OCI-LY3 (cell line): ENCODE results near the gene CYP2J2.

Experiments
- H2AFZ ChIP-seq: fragments of 200-600, 300-600 bp; shearing (Covaris generic); 2 replicates; pipeline ENCODE4 v1.6.0; 2014; ENCODE audit warnings: antibody characterized with exemption, low read depth, low read length
- H3K27ac ChIP-seq: fragments of 200-600, 300-600 bp; sonication (generic); 2 replicates; pipeline ENCODE4 v1.5.1; 2014; ENCODE audit warnings: mild to moderate bottlenecking, low read length, moderate library complexity, mixed read lengths
- H3K27me3 ChIP-seq: fragments of 200-600, 300-600 bp; sonication (generic); 2 replicates; pipeline ENCODE4 v1.6.1; 2014; ENCODE audit warnings: low read depth, low read length, mixed read lengths
- H3K36me3 ChIP-seq: fragments of 200-600, 300-600 bp; sonication (generic); replicated peaks from 2 replicates; pipeline ENCODE3; 2014; ENCODE audit warnings: low read depth, low read length, mixed read lengths
- H3K4me1 ChIP-seq: fragments of 300-600, 200-600 bp; sonication (generic); 2 replicates; pipeline ENCODE4 v1.6.1; 2014; ENCODE audit warnings: low read length, mixed read lengths
- H3K4me2 ChIP-seq: fragments of 200-600, 300-600 bp; sonication (generic); 2 replicates; pipeline ENCODE4 v1.6.1; 2014; ENCODE audit warnings: low read length, mixed read lengths
- H3K4me3 ChIP-seq: fragments of 300-600, 200-600 bp; sonication (generic); 2 replicates; pipeline ENCODE4 v1.5.1; 2014; ENCODE audit warnings: antibody characterized with exemption, mild to moderate bottlenecking, low read length, moderate library complexity
- H3K79me2 ChIP-seq: fragments of 300-600, 200-600 bp; shearing (Covaris generic); 2 replicates; pipeline ENCODE4 v1.6.1; 2014; ENCODE audit warnings: mild to moderate bottlenecking, low read length, mixed read lengths
- H3K9ac ChIP-seq: fragments of 300-600, 200-600 bp; shearing (Covaris generic); 2 replicates; pipeline ENCODE4 v1.6.0; 2014; ENCODE audit warnings: mild to moderate bottlenecking, low read length, moderate library complexity
- H3K9me3 ChIP-seq: fragments of 200-600, 300-600 bp; shearing (Covaris generic); 2 replicates; pipeline ENCODE4 v1.6.1; 2014; ENCODE audit warnings: low read length, mixed read lengths; ENCODE audit not compliant: insufficient read depth
- H4K20me1 ChIP-seq: fragments of 200-600, 300-600 bp; sonication (generic); 2 replicates; pipeline ENCODE4 v1.6.1; 2016; ENCODE audit warnings: low read length, mixed read lengths; ENCODE audit not compliant: insufficient read depth
- EZH2phosphoT487 ChIP-seq: fragments of 200-600 bp; shearing (Covaris generic); IDR thresholded peaks from 2 replicates; pipeline ENCODE4 v1.6.1; 2018; ENCODE audit warnings: antibody characterized with exemption, mixed run types, low read depth
- TF ChIP-seq, protein P1 (sequence below): fragments of 200-600, 300-600 bp; sonication (generic); IDR thresholded peaks from 2 replicates; pipeline ENCODE4 v1.5.1; 2014; ENCODE audit warnings: antibody characterized with exemption, low read length, low read depth

Gene CYP2J2

DNA sequence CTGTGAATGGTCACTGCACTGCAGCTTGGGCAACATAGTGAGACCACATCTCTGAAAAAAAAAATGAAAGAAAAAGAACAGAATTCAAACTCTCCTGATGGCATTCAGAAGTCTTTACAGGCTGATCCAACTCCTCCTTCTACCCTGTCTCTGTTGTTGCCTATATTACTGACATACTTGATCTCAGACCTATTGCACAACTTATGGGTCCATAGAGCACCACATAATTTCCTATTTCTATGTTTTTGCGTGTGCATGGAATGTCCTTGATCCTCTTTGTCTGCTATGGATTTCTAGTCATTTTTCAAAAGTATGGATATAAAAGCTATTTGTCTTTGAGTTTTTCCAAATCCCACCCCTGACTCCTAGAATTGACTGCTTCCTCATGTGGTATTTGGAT lies 22.4 kb upstream of the CYP2J2 start:
- Histone ChIP-seq H3K4me1 (peaks cover 5% of the 10 kb centered on the region; the same call in 1 of the 2 replicates), H3K4me3 (no peak overlapping the region), H3K9me3 (no peaks in the 10 kb centered on the region), H3K4me2 (no peak overlapping the region), H3K9ac (no peak overlapping the region), H3K27ac (no peak overlapping the region), H3K36me3 (no peaks in the 10 kb centered on the region), H3K79me2 (no peaks in the 10 kb centered on the region), H3K27me3 (no peaks in the 10 kb centered on the region), H2AFZ (no peak overlapping the region), H4K20me1 (no peaks in the 10 kb centered on the region)
- TF ChIP-seq, protein P1, sequence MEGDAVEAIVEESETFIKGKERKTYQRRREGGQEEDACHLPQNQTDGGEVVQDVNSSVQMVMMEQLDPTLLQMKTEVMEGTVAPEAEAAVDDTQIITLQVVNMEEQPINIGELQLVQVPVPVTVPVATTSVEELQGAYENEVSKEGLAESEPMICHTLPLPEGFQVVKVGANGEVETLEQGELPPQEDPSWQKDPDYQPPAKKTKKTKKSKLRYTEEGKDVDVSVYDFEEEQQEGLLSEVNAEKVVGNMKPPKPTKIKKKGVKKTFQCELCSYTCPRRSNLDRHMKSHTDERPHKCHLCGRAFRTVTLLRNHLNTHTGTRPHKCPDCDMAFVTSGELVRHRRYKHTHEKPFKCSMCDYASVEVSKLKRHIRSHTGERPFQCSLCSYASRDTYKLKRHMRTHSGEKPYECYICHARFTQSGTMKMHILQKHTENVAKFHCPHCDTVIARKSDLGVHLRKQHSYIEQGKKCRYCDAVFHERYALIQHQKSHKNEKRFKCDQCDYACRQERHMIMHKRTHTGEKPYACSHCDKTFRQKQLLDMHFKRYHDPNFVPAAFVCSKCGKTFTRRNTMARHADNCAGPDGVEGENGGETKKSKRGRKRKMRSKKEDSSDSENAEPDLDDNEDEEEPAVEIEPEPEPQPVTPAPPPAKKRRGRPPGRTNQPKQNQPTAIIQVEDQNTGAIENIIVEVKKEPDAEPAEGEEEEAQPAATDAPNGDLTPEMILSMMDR, result no peak
- TF ChIP-seq EZH2phosphoT487, result no peak

DNA sequence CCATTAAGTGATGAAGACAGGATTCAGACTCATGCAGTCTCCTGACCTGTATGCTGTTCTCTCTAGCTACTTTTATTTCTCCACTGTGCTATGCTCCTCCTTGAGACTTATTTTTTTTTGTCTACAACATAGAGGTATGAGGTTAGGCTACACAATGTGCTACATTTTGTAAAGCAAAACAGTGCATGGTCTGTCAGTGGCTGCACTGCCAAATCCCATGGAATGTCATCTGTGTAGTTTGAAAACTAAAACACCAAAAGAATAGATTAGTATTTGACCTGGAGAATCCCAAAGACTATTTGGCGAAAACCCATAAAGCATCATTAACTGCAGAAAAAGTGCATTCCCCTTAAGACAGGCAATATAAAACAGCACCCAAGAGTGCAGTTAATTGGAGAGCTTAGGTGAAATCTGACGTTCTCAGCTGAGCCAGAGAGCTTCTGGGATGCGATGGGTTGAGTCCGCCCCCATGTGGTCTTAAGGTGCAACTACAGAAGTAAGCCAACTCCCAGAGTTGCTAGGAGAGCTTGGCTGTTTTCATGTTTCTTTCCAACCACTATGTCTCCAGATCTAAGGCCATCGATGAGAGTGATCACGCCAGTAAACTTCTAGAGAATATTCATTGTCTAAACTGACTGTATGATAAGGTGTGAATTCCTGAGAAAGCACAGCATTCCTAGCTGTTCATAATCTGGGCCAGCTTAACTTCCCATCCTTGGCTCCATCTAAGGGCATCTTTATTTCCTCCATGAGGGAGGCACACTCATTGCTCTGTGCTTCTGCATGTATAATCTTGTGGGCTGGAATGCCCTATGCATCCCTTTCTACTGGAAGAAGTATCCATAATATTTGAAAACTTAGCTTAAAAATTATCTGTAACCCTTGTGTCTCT lies 20.7 kb upstream of the CYP2J2 start:
- Histone ChIP-seq H4K20me1 (no peaks in the 10 kb centered on the region), H3K9me3 (no peaks in the 10 kb centered on the region)

DNA sequence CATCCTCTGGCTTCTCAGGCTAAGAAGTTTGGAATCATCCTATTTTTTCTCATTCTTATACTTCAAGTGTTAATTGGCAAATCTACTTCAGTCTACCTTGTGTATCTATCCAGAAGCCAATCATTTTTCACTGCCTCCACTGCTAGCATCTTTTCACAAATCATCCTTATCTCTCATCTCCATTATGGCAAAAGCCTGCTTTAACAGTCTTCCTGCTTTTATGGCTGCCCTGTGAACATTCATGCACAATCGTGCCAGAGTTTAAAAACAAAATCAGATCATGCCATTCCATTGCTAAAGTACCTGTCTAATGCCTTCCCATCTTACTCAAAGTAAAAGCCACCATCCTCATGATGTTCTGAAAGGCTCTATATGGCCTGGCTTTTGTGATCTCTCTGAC lies 19.2 kb upstream of the CYP2J2 start:
- Histone ChIP-seq H3K4me1 (peaks cover 5% of the 10 kb centered on the region; the same call in 1 of the 2 replicates), H3K79me2 (no peaks in the 10 kb centered on the region), H3K27ac (no peak overlapping the region), H3K4me3 (no peak overlapping the region), H3K9me3 (no peaks in the 10 kb centered on the region), H2AFZ (no peak overlapping the region), H3K9ac (no peak overlapping the region), H3K36me3 (no peaks in the 10 kb centered on the region), H3K4me2 (no peak overlapping the region), H3K27me3 (no peaks in the 10 kb centered on the region), H4K20me1 (no peaks in the 10 kb centered on the region)
- TF ChIP-seq, protein P1, result no peak
- TF ChIP-seq EZH2phosphoT487, result no peak

More for the DNA sequence above, 20.7 kb upstream of the CYP2J2 start:
- Histone ChIP-seq H3K4me3 (no peak overlapping the region), H3K4me2 (no peak overlapping the region), H3K36me3 (no peaks in the 10 kb centered on the region), H3K27me3 (no peaks in the 10 kb centered on the region), H3K79me2 (no peaks in the 10 kb centered on the region), H3K27ac (no peak overlapping the region), H3K4me1 (peaks cover 5% of the 10 kb centered on the region; the same call in 1 of the 2 replicates), H3K9ac (no peak overlapping the region), H2AFZ (no peak overlapping the region)
- TF ChIP-seq, protein P1, result peak; percentile 68
- TF ChIP-seq EZH2phosphoT487, result no peak

DNA sequence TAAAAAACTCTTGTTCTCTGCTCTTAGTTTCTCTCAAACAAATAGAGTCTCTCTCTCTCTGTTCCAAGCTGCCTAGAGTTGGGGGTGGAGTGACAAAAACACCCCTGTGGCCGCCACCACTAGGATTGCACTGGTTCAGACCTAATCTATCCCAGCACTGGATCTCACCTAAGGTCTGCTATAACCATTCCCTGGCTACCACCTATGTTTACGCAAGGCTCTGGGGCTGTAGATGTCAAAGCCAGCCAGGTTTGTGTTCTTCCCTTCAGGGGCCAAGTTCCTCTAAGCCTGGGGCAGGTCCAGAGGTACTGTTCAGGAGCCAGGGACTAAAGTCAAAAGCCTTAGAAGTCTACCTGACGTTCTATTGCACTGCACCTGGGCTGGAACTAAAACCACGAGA lies 12.8 kb upstream of the CYP2J2 start:
- Histone ChIP-seq H3K27ac (no peak overlapping the region), H4K20me1 (no peaks in the 10 kb centered on the region), H2AFZ (no peak overlapping the region), H3K4me3 (no peak overlapping the region), H3K4me2 (no peak overlapping the region), H3K9me3 (no peaks in the 10 kb centered on the region), H3K79me2 (no peaks in the 10 kb centered on the region), H3K4me1 (no peaks in the 10 kb centered on the region), H3K36me3 (no peaks in the 10 kb centered on the region), H3K27me3 (no peaks in the 10 kb centered on the region), H3K9ac (no peak overlapping the region)
- TF ChIP-seq, protein P1, result no peak
- no peak for TF ChIP-seq EZH2phosphoT487
